ENCODE data around the gene ABHD13.
"Not testable (repeated sequence)": the region's sequence is repeated elsewhere in the genome, so short reads cannot be mapped to it uniquely, and the experiment has no call there.

Gene ABHD13

DNA sequence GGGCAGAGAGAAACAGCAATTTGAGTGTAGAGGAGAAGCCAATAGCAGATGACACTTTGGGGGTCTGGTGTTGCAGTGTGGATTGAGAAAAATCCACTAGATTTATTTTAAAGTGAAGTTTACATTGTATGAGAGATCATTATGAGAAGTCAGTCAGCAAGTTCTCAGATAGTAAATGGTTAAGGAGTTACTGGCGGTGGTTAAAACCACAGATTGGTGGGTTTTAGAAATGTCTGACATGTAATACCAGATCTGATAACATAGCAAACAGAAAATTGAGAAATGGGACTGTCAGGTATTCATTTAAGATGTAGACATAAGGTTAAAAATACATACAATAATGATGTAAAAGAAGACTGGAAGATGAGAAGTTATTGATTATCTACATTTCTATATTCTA is 7.2 kb downstream of the ABHD13 start:
- no peak for DNase-seq

DNA sequence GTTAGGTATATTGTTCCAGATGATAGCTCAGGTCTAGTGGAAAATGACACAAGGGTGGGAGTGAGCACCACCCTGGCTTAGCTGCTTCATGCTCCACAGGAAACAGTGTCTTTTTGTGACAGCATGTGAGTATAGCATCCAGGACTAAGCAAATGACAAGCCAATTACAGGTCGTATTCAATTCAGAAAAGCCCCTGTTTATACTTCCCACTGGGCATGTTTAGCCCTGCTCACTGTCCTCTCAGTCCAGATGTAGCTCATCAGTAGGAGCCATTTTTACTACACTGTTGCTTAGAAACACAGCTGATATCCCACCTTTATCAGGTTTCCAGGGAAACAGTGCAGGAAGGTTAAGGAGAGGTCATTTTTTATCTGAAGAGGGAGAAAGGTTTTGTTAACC is 8.0 kb downstream of the ABHD13 start:
- DNase-seq, result peak; percentile 28

GRCh38 chr13:108227651-108228272 is 9.6 kb downstream of the ABHD13 start:
- DNase-seq, result peak; percentile 14

DNA sequence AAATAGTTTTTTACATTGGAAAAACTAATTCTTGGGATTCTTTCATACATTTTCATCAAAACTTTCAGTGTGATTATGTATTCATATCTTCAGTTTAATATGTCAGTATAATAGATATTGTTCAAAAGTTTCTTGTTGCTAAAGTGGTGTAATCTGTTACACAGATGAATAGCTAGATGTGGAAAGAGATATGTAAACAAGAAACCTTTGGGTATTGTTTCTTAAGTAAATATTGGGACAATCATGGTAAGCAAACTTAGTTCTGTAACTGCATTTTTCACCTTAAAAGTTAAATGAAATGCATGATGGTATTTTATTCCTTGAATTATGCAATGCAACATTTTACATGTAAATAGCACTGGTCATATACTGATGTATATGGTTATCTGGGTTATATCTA is 12.2 kb downstream of the ABHD13 start:
- DNase-seq, result no peak

- no peak for DNase-seq
Measured at GRCh38 chr13:108249150-108249549, 31.0 kb downstream of the ABHD13 start.

- no peak for DNase-seq
Measured at GRCh38 chr13:108257248-108257647, 39.1 kb downstream of the ABHD13 start.

DNA sequence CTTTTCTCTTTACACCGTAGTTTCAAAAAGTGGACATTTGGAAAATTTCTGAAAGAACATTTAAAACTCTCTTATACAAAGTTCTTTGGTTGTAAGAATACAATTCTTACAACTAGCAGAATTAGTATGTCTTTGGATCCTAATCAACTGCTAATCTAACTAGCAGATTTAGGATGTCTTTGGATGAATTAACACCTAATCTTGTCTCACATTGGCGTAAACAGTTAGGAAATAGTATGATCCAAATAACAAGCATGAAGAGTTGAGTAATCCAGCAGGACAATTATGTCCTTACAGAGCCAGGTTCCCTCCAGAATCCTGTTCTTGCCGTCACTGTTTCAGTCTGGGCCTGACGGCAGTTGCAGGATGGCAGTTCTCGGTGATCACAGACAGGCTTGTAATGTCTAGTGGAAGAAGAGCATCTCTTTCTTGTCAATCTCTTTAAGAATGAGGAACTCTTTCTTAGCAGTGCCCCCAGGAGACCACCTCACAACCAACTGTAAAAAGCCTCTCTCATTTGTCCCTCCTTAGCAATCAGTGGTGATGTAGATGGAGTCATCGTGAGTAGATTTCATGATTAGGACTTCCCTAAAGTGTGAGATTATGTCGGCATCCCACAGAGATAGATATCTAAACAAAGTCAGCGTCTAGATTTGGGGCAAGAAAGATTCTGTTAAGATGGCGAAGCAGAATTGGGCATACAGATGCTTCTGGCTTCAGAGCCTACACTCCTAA is 45.6 kb downstream of the ABHD13 start:
- no peak for DNase-seq

DNA sequence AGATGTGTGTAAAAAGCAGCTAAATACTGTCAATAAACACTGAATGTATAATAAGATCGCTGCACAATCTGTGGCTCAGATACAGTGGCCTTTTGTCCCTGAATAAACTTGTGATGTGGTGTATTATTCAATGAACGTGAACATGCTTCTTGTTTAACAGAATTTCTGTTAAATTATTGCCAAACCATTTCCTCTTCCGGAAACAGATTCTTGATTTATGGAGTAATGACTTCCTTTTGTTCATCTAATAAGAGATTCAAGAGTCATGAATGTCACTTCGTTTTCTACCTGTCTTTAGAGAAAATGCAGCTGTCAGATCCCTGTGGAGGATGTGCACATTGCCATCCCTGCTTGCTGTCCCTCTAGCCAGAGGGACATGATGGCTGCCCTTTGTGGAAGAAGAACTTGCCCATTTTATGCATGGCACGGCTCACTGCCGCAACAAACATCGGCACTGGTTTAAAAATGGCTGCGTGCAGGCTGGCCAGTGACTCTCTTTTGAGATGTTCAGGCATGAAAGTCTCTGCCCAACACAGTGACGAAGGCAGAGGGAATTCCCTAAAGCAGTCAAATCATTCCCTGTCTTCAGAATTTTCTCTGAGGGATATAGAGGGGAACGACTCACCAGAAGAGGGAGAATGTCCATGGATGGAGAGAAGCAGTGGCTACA is 48.3 kb downstream of the ABHD13 start:
- DNase-seq, result peak; percentile 6

DNA sequence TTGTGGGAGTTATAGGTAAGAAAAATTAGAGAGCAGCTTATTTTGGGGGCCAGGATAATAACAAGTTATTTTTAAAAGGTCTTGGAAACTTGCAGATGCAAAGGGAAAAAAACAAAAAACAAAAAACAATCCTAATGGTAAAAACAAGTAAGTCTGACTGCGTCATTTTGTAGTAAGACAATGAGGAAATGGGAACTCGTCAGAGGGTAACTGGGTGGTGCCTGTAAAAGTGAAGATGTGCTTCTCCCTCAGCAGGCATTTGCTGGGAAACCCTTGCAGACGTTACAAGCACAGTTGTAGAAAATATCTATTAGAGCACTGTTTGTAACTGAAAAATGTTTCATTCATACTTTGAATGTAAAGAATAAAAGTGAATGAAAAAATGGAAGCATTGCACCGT is 49.2 kb downstream of the ABHD13 start:
- no peak for DNase-seq

DNA sequence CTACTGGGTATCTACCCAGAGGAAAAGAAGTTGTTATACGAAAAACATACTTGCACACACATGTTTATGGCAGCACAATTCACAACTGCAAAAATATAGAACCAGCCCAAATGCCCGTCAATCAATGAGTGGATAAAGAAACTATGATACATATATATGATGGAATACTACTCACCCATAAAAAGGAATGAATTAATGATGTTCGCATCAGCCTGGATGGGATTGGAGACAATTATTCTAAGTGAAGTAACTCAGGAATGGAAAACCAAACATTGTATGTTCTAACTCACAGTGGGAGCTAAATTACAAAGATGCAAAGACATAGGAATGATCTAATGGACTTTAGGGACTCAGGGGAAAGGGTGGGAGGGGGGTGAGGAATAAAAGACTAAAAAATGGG is 49.7 kb downstream of the ABHD13 start:
- not testable (repeated sequence) for DNase-seq

DNA sequence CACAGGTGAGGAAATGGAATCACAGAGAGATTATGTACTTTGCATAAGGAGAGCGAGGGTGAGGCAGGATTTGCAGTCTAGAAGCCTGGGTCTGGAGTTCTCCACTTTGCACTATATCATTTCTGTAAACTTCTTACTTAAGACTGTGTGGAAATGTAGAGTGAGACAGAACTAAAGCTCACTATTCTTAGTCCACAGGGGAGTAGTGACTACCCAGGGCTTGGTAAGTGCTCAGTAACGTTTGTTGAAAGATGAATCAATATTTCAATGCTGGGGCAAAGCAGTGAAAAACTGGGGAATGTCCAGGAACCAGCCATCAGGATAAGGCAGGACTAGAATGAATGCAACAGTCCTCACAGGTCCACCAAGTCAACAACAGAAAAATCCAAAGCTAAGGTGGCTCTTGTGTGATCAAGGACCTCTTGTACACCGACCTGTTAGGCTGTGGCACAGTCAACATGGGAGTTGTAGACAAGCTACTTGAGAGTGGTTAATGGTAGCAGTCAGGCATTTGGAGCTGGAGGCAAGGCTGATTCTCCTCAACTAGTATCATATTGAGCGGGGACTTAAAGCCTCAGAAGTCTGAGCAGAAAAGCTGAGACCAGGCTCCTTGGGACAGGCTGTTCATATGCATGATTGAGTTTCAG is 50.4 kb downstream of the ABHD13 start:
- DNase-seq, result no peak

GRCh38 chr13:108269601-108270328 is 51.6 kb downstream of the ABHD13 start, which contains the start of gene TNFSF13B:
Gene TNFSF13B, plus strand, starts transcription at chr13:108269718. Its CDS starts 178 bp downstream, at chr13:108269896.
- peak; percentile 0 for DNase-seq

GRCh38 chr13:108270442-108270841 is 52.2 kb downstream of the ABHD13 start:
- DNase-seq, result no peak

DNA sequence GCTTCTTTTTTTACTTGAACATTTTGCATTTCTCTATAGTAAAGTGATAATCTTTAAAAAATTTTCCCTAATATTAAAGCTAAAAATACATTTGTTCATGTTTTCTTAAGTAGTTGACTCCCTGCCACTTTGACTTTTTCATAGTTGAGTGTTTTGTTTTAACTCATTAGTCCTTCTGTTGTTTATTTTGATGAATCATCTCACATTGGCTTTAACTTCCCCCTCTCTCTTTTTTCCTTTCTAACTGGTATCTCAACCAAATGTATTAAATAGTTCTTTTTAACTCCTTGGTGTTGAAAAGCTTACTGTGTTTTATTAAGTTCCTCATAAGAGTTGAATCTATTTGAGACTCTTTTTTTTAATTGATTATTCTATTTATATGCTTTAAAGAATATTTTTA is 54.1 kb downstream of the ABHD13 start:
- no peak for DNase-seq

- DNase-seq, result no peak
Measured at GRCh38 chr13:108273429-108274118, 55.4 kb downstream of the ABHD13 start.

GRCh38 chr13:108274718-108275117 is 56.5 kb downstream of the ABHD13 start:
- no peak for DNase-seq

DNA sequence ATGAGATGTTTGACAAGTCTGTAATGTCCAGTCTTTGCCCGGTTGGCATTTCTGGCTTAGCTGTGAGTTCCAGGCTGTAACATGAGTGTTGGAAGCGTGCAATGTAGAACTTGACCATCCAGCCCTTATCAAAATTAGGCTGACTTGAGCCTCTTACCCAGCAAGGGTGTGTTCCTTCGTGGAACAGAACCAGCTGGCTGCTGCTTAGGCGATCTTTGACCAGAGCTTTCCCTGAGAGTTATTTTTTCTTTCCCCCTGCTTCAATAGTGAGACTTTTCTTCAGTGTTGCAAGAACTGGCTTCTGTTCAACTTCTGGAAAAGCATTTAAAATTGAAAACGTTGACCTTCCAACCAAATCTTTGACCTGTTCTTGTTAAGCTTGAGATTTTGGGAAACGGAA is 57.9 kb downstream of the ABHD13 start:
- DNase-seq, result no peak

DNA sequence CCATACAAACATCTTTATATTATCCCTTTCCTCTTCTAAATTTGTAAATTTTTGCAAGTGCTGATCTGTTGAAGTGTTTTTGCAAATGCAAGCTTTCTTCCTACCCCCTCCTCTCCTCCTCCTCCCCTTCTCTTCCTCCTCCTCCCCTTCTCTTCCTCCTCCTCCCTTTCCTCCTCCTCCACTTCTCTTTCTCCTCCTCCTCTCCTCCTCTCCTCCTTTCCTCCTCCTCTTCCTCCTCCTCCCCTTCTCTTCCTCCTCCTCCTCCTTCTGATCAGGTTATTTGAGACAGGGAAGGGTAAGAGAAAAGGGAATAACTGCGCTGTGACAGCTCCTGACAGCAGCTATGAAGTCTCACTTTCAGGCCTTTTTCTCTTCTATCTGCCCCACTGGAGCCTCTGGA is 60.3 kb downstream of the ABHD13 start:
- DNase-seq, result no peak

- no peak for DNase-seq
Measured at GRCh38 chr13:108281901-108282300, 63.7 kb downstream of the ABHD13 start.

GRCh38 chr13:108283110-108283509 is 64.9 kb downstream of the ABHD13 start:
- DNase-seq, result no peak

Data from NCI-H2227 treated with DMSO at 0.1 percent for 48 hours (cell line).